ENCODE results near the gene COBLL1.
A peak's percentile ranks its signal among the peaks of the same experiment; 100 is the strongest.
"Not testable (repeated sequence)": the region's sequence is repeated elsewhere in the genome, so short reads cannot be mapped to it uniquely, and the experiment has no call there.

Gene COBLL1

GRCh38 chr2:164860694-164861042 is 19.0 kb upstream of the COBLL1 start:
- DNase-seq (ENCODE audit: insufficient read length, low spot score) (no peak), FAIRE-seq (no peak)

- not testable (repeated sequence) for DNase-seq (ENCODE audit: insufficient read length, low spot score); FAIRE-seq
Measured at GRCh38 chr2:164859906-164860693, 18.5 kb upstream of the COBLL1 start.

- DNase-seq (ENCODE audit: insufficient read length, low spot score) (no peak), FAIRE-seq (no peak)
Measured at GRCh38 chr2:164859251-164859818, 17.7 kb upstream of the COBLL1 start.

GRCh38 chr2:164852086-164852485 is 10.5 kb upstream of the COBLL1 start:
- DNase-seq (ENCODE audit: insufficient read length, low spot score) (no peak), FAIRE-seq (no peak)

- DNase-seq (ENCODE audit: insufficient read length, low spot score): no peak
- no peak for FAIRE-seq
Measured at GRCh38 chr2:164850235-164850634, 8.6 kb upstream of the COBLL1 start.

- FAIRE-seq (no peak), DNase-seq (ENCODE audit: insufficient read length, low spot score) (no peak)
Measured at GRCh38 chr2:164849506-164849905, 7.9 kb upstream of the COBLL1 start.

GRCh38 chr2:164847981-164848741 is 6.5 kb upstream of the COBLL1 start:
- FAIRE-seq: no peak
- no peak for DNase-seq (ENCODE audit: insufficient read length, low spot score)

GRCh38 chr2:164847291-164847690 is 5.7 kb upstream of the COBLL1 start:
- no peak for DNase-seq (ENCODE audit: insufficient read length, low spot score)
- FAIRE-seq: no peak

- FAIRE-seq (no peak), DNase-seq (ENCODE audit: insufficient read length, low spot score) (no peak)
Measured at GRCh38 chr2:164846276-164846675, 4.7 kb upstream of the COBLL1 start.

GRCh38 chr2:164843346-164843911 is 1.8 kb upstream of the COBLL1 start:
- DNase-seq (ENCODE audit: insufficient read length, low spot score) (no peak), FAIRE-seq (no peak)

- no peak for DNase-seq (ENCODE audit: insufficient read length, low spot score)
- no peak for FAIRE-seq
Measured at GRCh38 chr2:164842624-164842966, 972 bp upstream of the COBLL1 start.

- FAIRE-seq: no peak
- peak; percentile 46 for DNase-seq (ENCODE audit: insufficient read length, low spot score)
Measured at GRCh38 chr2:164840930-164841718, 499 bp downstream of the COBLL1 start.

GRCh38 chr2:164840458-164840929 is 1.1 kb downstream of the COBLL1 start:
- no peak for DNase-seq (ENCODE audit: insufficient read length, low spot score)
- no peak for FAIRE-seq

GRCh38 chr2:164839914-164840457 is 1.6 kb downstream of the COBLL1 start:
- peak; percentile 39 for DNase-seq (ENCODE audit: insufficient read length, low spot score)
- FAIRE-seq: no peak

- FAIRE-seq: no peak
- DNase-seq (ENCODE audit: insufficient read length, low spot score): no peak
Measured at GRCh38 chr2:164837807-164838206, 3.8 kb downstream of the COBLL1 start.

GRCh38 chr2:164836907-164837306 is 4.7 kb downstream of the COBLL1 start:
- DNase-seq (ENCODE audit: insufficient read length, low spot score) (no peak), FAIRE-seq (no peak)

GRCh38 chr2:164835302-164835701 is 6.3 kb downstream of the COBLL1 start:
- FAIRE-seq (no peak), DNase-seq (ENCODE audit: insufficient read length, low spot score) (no peak)

GRCh38 chr2:164831887-164832286 is 9.7 kb downstream of the COBLL1 start:
- DNase-seq (ENCODE audit: insufficient read length, low spot score): no peak
- FAIRE-seq: no peak

GRCh38 chr2:164831180-164831579 is 10.4 kb downstream of the COBLL1 start:
- DNase-seq (ENCODE audit: insufficient read length, low spot score) (no peak), FAIRE-seq (no peak)
